GM19467 (cell line): ENCODE results near the gene PKHD1.

Experiments
- ATAC-seq: cut with Tn5 transposase; IDR thresholded peaks from one replicate; pipeline ENCODE4 v1.9.1; 2021; ENCODE audit warnings: mild to moderate bottlenecking, moderate library complexity; ENCODE audit not compliant: unreplicated experiment

PKHD1 gene

GRCh38 chr6:52108128-52108527, 20.7 kb upstream of the PKHD1 start:
- ATAC-seq: no peak

- no peak for ATAC-seq
These were observed 19.6 kb upstream of the PKHD1 start for GRCh38 chr6:52106994-52107393.

GRCh38 chr6:52104979-52105378, 17.6 kb upstream of the PKHD1 start:
- no peak for ATAC-seq

- no peak for ATAC-seq
These were observed 16.2 kb upstream of the PKHD1 start for GRCh38 chr6:52103623-52104022.

GRCh38 chr6:52102405-52102804, 15.0 kb upstream of the PKHD1 start:
- no peak for ATAC-seq

GRCh38 chr6:52098721-52099120, 11.3 kb upstream of the PKHD1 start:
- ATAC-seq: no peak

GRCh38 chr6:52089758-52090348, 2.4 kb upstream of the PKHD1 start:
- no peak for ATAC-seq

- ATAC-seq: no peak
These were observed 672 bp downstream of the PKHD1 start for GRCh38 chr6:52086741-52087140.

GRCh38 chr6:52081237-52081636, 6.2 kb downstream of the PKHD1 start:
- no peak for ATAC-seq

GRCh38 chr6:52077961-52078625, 9.3 kb downstream of the PKHD1 start:
- no peak for ATAC-seq

GRCh38 chr6:52077180-52077884, 10.1 kb downstream of the PKHD1 start:
- ATAC-seq: no peak

GRCh38 chr6:52076791-52077179, 10.6 kb downstream of the PKHD1 start:
- no peak for ATAC-seq

- ATAC-seq: no peak
These were observed 12.7 kb downstream of the PKHD1 start for GRCh38 chr6:52074716-52075115.

- no peak for ATAC-seq
These were observed 13.3 kb downstream of the PKHD1 start for GRCh38 chr6:52074155-52074554.

- no peak for ATAC-seq
These were observed 21.8 kb downstream of the PKHD1 start for GRCh38 chr6:52065621-52066020.

- peak; percentile 99 for ATAC-seq
These were observed 23.6 kb downstream of the PKHD1 start for GRCh38 chr6:52063584-52064344.

GRCh38 chr6:52061481-52061880, 25.9 kb downstream of the PKHD1 start:
- ATAC-seq: no peak

GRCh38 chr6:52059821-52060220, 27.6 kb downstream of the PKHD1 start:
- ATAC-seq: no peak

- ATAC-seq: no peak
These were observed 32.0 kb downstream of the PKHD1 start for GRCh38 chr6:52055451-52055850.

GRCh38 chr6:52053038-52053695, 34.2 kb downstream of the PKHD1 start:
- no peak for ATAC-seq

GRCh38 chr6:52050051-52050405, 37.4 kb downstream of the PKHD1 start:
- no peak for ATAC-seq
